SK-N-SH (cell line): ENCODE data around the gene NR1H4. TPM values are rescaled to one million over a fixed set of nuclear protein-coding genes. Genes with fewer than 3 reads are reported as not detected.

Source experiments
- CTCF ChIA-PET: fragments of 300-600, 350-600 bp; formaldehyde crosslinking; extraction: SDS; loops from one replicate; lab custom pipeline; 2021; lab: Yijun Ruan, JAX
- POLR2A ChIA-PET: fragments of 350-600 bp; sonication (Branson Sonifier 250); formaldehyde crosslinking; extraction: SDS; loops from one replicate; lab custom pipeline; 2020; ENCODE audit warnings: antibody characterized with exemption, inconsistent platforms; lab: Yijun Ruan, JAX
- DNase-seq: peaks from one replicate; pipeline ENCODE4 v3.0.0; 2012
- H2AFZ ChIP-seq: fragments of 200-600 bp; sonication (generic); 2 replicates; pipeline ENCODE4 v1.8.1; 2016; ENCODE audit warnings: antibody characterized with exemption, mild to moderate bottlenecking, low read depth
- H3F3A ChIP-seq: fragments of 200-600 bp; sonication (generic); replicated peaks from 2 replicates; pipeline ENCODE3; 2016; ENCODE audit warnings: antibody characterized with exemption, mild to moderate bottlenecking; ENCODE audit not compliant: insufficient read depth
- H3K27ac ChIP-seq, 2 experiments: fragments of 200-500 bp in 1 of 2; fragments of 200-600 bp in 1 of 2; sonication (Bioruptor generic) in 1 of 2; sonication (generic), shearing (Covaris generic) in 1 of 2; 2 replicates each; pipeline versions ENCODE4 v1.5.1 to v1.6.1; 2014 to 2016; ENCODE audit warnings: low read depth in 2 of 2, inconsistent platforms in 1 of 2, low read length in 1 of 2, mild to moderate bottlenecking in 1 of 2, mixed read lengths in 1 of 2
- H3K27me3 ChIP-seq: fragments of 200-600 bp; sonication (generic), shearing (Covaris generic); 2 replicates; pipeline ENCODE4 v1.6.1; 2016; ENCODE audit warnings: mixed run types; ENCODE audit not compliant: insufficient read depth
- H3K36me3 ChIP-seq, 2 experiments: fragments of 200-500 bp in 1 of 2; fragments of 200-600 bp in 1 of 2; sonication (Bioruptor generic) in 1 of 2; sonication (generic) in 1 of 2; replicated peaks in 1 of 2; 2 replicates each; pipeline versions ENCODE3 to v1.5.1; 2014 to 2016; ENCODE audit warnings: low read length in 1 of 2, mild to moderate bottlenecking in 1 of 2; ENCODE audit not compliant: insufficient read depth in 2 of 2, control insufficient read depth in 1 of 2
- H3K4me1 ChIP-seq, 2 experiments: fragments of 200-500 bp in 1 of 2; fragments of 200-600 bp in 1 of 2; sonication (Bioruptor generic) in 1 of 2; sonication (generic), shearing (Covaris generic) in 1 of 2; 2 replicates each; pipeline versions ENCODE4 v1.5.1 to v1.6.1; 2014 to 2016; ENCODE audit warnings: low read depth in 1 of 2, low read length in 1 of 2, mixed run types in 1 of 2; ENCODE audit not compliant: insufficient read depth in 2 of 2, control insufficient read depth in 1 of 2
- H3K4me2 ChIP-seq: fragments of 200-600 bp; sonication (generic), shearing (Covaris generic); 2 replicates; pipeline ENCODE4 v1.6.1; 2017; ENCODE audit warnings: mixed run types
- H3K4me3 ChIP-seq, 2 experiments: fragments of 200-500 bp in 1 of 2; fragments of 200-600 bp in 1 of 2; sonication (Bioruptor generic) in 1 of 2; sonication (generic), shearing (Covaris generic) in 1 of 2; 2 replicates each; pipeline versions ENCODE4 v1.5.1 to v1.8.1; 2014 to 2016; ENCODE audit warnings: low read depth in 2 of 2, inconsistent platforms in 1 of 2, low read length in 1 of 2, mild to moderate bottlenecking in 1 of 2, mixed read lengths in 1 of 2, moderate library complexity in 1 of 2
- H3K79me2 ChIP-seq: fragments of 200-600 bp; sonication (generic); 2 replicates; pipeline ENCODE4 v1.8.1; 2017; ENCODE audit warnings: mild to moderate bottlenecking; ENCODE audit not compliant: insufficient read depth
- H3K9ac ChIP-seq: fragments of 200-600 bp; sonication (generic); 2 replicates; pipeline ENCODE4 v1.6.1; 2017; ENCODE audit warnings: mixed run types
- H3K9me2 ChIP-seq: fragments of 200-600 bp; sonication (generic); 2 replicates; pipeline ENCODE4 v1.6.1; 2017; ENCODE audit warnings: mixed run types
- H3K9me3 ChIP-seq: fragments of 200-600 bp; sonication (generic); 2 replicates; pipeline ENCODE4 v1.6.1; 2017; ENCODE audit warnings: mixed run types, mild to moderate bottlenecking, moderate library complexity
- H4K20me1 ChIP-seq: fragments of 200-600 bp; sonication (generic); 2 replicates; pipeline ENCODE4 v1.6.1; 2017; ENCODE audit warnings: mild to moderate bottlenecking, mixed run types; ENCODE audit not compliant: insufficient read depth
- ELF1 ChIP-seq: IDR thresholded peaks from 2 replicates; pipeline ENCODE4 v1.4.0; 2012
- EZH2phosphoT487 ChIP-seq: fragments of 200-600 bp; sonication (generic); IDR thresholded peaks from 2 replicates; pipeline ENCODE4 v1.6.1; 2017; ENCODE audit warnings: low read depth, mixed run types, mild to moderate bottlenecking, antibody characterized with exemption, moderate library complexity, borderline replicate concordance
- FOXM1 ChIP-seq: IDR thresholded peaks from 2 replicates; pipeline ENCODE4 v1.4.0; 2012; ENCODE audit warnings: low read depth, mild to moderate bottlenecking
- GABPA ChIP-seq: IDR thresholded peaks from 2 replicates; pipeline ENCODE4 v1.4.0; 2012; ENCODE audit warnings: low read depth, mild to moderate bottlenecking
- MXI1 ChIP-seq: IDR thresholded peaks from 2 replicates; pipeline ENCODE4 v1.6.1; 2012; ENCODE audit warnings: mild to moderate bottlenecking, low read depth, low read length, improper control_type of control experiment
- NRF1 ChIP-seq: IDR thresholded peaks from 2 replicates; pipeline ENCODE4 v1.6.1; 2012; ENCODE audit warnings: low read depth, mild to moderate bottlenecking, low read length
- RFX5 ChIP-seq: IDR thresholded peaks from 2 replicates; pipeline ENCODE4 v1.6.1; 2012; ENCODE audit warnings: mild to moderate bottlenecking, improper control_type of control experiment, low read length
- SMC3 ChIP-seq: IDR thresholded peaks from 2 replicates; pipeline ENCODE4 v1.6.1; 2012; ENCODE audit warnings: low read depth, low read length, improper control_type of control experiment
- TAF1 ChIP-seq: IDR thresholded peaks from 2 replicates; pipeline ENCODE4 v1.6.1; 2012; ENCODE audit warnings: low read depth, mild to moderate bottlenecking, low read length, moderate library complexity, borderline replicate concordance
- TEAD4 ChIP-seq: IDR thresholded peaks from 2 replicates; pipeline ENCODE4 v1.4.0; 2012; ENCODE audit warnings: mild to moderate bottlenecking, borderline replicate concordance; ENCODE audit not compliant: insufficient read depth
- WGBS: methylation state at CpG from one replicate; pipeline ENCODE4 v1.1.6; 2017; ENCODE audit warnings: low lambda C conversion rate; 5-methylcytosine and 5-hydroxymethylcytosine counted together
- polyA plus RNA-seq, 3 experiments: library from polyadenylated mRNA; depleted of rRNA; stranded (reverse); fragments of >200 nt; gene quantifications; 2 replicates each; pipeline ENCODE4 v1.2.3, GENCODE V29; 2012
- TF ChIP-seq, protein P1 (sequence below): IDR thresholded peaks from 2 replicates; pipeline ENCODE4 v1.4.0; 2012; ENCODE audit warnings: low read depth, borderline replicate concordance
- TF ChIP-seq, protein P2 (sequence below): fragments of 150-350 bp; IDR thresholded peaks from 2 replicates; pipeline ENCODE4 v1.6.1; 2017; ENCODE audit warnings: antibody characterized with exemption, low read length, low read depth, borderline replicate concordance
- TF ChIP-seq, protein P3 (sequence below): IDR thresholded peaks from 2 replicates; pipeline ENCODE4 v1.4.0; 2012; ENCODE audit warnings: low read depth, borderline replicate concordance
- TF ChIP-seq, protein P4 (sequence below): IDR thresholded peaks from 2 replicates; pipeline ENCODE4 v1.6.1; 2012; ENCODE audit warnings: mild to moderate bottlenecking, low read depth, low read length, moderate library complexity

Gene NR1H4
- polyA plus RNA-seq, 1 of the 3 experiments (the other 2 are of a cell fraction), result not detected

DNA sequence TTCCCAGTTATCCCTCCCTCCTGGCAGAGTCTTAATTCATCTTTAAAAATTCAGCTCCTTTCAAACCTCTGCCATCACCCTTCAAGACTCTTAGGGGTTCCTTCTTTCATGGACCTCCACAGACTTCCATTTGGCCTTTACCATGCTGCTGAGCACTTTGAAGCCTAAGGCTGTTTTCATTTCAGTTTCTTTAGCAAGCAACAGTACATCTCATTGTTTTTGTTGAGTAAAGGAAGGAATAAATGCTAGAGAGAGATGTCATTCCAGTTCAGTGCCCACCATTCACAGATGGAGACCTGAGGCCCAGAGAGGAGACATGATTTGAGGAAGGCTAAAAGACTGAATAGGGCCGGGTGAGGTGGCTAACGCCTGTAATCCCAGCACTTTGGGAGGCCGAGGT is 98.5 kb downstream of the NR1H4 start:
- Histone ChIP-seq H3K9me2 (no peaks in the 10 kb centered on the region), H3F3A (peaks cover 17% of the 10 kb centered on the region), H4K20me1 (no peaks in the 10 kb centered on the region), H3K27me3 (no peaks in the 10 kb centered on the region), H3K27ac (no peak overlapping the region), H3K4me1 (peaks cover 8 to 17% of the 10 kb centered on the region in 2 experiments), H3K79me2 (peaks cover 36% of the 10 kb centered on the region), H3K36me3 (no peaks in the 10 kb centered on the region), H2AFZ (no peak overlapping the region), H3K9me3 (no peaks in the 10 kb centered on the region), H3K4me3 (no peak overlapping the region), H3K9ac (no peak overlapping the region), H3K4me2 (no peak overlapping the region)
- 89% methylated on average over 3 of the region's 3 CpGs for WGBS
- POLR2A ChIA-PET, result no interaction called here
- no peak for DNase-seq
- TF ChIP-seq, protein P1, sequence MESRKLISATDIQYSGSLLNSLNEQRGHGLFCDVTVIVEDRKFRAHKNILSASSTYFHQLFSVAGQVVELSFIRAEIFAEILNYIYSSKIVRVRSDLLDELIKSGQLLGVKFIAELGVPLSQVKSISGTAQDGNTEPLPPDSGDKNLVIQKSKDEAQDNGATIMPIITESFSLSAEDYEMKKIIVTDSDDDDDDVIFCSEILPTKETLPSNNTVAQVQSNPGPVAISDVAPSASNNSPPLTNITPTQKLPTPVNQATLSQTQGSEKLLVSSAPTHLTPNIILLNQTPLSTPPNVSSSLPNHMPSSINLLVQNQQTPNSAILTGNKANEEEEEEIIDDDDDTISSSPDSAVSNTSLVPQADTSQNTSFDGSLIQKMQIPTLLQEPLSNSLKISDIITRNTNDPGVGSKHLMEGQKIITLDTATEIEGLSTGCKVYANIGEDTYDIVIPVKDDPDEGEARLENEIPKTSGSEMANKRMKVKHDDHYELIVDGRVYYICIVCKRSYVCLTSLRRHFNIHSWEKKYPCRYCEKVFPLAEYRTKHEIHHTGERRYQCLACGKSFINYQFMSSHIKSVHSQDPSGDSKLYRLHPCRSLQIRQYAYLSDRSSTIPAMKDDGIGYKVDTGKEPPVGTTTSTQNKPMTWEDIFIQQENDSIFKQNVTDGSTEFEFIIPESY, result no peak
- TF ChIP-seq TEAD4 (no peak), EZH2phosphoT487 (no peak), ELF1 (no peak), TAF1 (no peak), NRF1 (no peak), FOXM1 (no peak), GABPA (no peak), SMC3 (no peak), RFX5 (no peak), MXI1 (no peak)
- TF ChIP-seq, protein P2, sequence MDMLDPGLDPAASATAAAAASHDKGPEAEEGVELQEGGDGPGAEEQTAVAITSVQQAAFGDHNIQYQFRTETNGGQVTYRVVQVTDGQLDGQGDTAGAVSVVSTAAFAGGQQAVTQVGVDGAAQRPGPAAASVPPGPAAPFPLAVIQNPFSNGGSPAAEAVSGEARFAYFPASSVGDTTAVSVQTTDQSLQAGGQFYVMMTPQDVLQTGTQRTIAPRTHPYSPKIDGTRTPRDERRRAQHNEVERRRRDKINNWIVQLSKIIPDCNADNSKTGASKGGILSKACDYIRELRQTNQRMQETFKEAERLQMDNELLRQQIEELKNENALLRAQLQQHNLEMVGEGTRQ, result no peak
- TF ChIP-seq, protein P3, sequence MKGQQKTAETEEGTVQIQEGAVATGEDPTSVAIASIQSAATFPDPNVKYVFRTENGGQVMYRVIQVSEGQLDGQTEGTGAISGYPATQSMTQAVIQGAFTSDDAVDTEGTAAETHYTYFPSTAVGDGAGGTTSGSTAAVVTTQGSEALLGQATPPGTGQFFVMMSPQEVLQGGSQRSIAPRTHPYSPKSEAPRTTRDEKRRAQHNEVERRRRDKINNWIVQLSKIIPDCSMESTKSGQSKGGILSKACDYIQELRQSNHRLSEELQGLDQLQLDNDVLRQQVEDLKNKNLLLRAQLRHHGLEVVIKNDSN, result no peak
- TF ChIP-seq, protein P4, sequence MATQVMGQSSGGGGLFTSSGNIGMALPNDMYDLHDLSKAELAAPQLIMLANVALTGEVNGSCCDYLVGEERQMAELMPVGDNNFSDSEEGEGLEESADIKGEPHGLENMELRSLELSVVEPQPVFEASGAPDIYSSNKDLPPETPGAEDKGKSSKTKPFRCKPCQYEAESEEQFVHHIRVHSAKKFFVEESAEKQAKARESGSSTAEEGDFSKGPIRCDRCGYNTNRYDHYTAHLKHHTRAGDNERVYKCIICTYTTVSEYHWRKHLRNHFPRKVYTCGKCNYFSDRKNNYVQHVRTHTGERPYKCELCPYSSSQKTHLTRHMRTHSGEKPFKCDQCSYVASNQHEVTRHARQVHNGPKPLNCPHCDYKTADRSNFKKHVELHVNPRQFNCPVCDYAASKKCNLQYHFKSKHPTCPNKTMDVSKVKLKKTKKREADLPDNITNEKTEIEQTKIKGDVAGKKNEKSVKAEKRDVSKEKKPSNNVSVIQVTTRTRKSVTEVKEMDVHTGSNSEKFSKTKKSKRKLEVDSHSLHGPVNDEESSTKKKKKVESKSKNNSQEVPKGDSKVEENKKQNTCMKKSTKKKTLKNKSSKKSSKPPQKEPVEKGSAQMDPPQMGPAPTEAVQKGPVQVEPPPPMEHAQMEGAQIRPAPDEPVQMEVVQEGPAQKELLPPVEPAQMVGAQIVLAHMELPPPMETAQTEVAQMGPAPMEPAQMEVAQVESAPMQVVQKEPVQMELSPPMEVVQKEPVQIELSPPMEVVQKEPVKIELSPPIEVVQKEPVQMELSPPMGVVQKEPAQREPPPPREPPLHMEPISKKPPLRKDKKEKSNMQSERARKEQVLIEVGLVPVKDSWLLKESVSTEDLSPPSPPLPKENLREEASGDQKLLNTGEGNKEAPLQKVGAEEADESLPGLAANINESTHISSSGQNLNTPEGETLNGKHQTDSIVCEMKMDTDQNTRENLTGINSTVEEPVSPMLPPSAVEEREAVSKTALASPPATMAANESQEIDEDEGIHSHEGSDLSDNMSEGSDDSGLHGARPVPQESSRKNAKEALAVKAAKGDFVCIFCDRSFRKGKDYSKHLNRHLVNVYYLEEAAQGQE, result no peak
- CTCF ChIA-PET, result interaction anchor here (1.3 to 3.2 kb wide), 2 partner anchors 18 to 338 kb away, joined by 3 to 12 read pairs; no protein-coding TSS in a partner anchor
